Kidney glomerular epithelial cell (primary cell): ENCODE data around the gene UNC79.
A peak's percentile ranks its signal among the peaks of the same experiment; 100 is the strongest.

ENCODE experiments used
- DNase-seq: peaks from one replicate; lab custom pipeline; 2025; lab: John Stamatoyannopoulos, UW

Gene UNC79

DNA sequence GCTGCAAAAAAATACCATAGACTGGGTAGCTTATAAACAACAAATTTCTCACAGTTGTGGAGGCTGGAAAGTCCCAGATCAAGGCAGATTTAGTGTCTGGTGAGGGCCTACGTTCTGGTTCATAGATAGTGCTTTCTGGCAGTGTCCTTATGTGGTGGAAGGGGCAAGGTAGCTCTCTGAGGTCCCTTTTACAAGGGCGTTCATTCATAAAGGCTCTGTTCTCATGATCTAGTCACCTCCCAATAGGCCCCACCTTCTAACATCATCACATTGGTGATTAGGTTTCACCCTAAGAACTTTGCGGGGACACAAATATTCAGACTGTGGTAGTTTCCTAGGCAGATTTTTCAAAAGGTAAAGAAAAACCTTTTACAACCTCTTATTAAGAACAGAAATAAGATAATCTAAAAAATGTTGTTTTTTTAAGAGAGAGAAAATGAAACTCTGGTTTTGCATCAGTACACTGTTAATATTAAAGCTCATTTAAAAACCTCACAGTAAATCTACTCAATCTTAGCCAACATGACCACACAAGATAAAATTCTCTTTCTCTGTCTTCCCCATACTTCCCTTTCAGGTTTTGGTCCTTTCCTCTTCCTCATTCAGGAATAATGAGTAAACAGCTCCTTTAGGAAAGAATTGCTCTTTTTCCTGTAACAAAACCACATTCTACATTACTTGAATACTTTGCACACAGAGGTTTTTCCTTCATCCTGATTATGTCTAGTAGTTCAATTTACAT lies 117.5 kb downstream of the UNC79 start:
- DNase-seq = peak; percentile 78

DNA sequence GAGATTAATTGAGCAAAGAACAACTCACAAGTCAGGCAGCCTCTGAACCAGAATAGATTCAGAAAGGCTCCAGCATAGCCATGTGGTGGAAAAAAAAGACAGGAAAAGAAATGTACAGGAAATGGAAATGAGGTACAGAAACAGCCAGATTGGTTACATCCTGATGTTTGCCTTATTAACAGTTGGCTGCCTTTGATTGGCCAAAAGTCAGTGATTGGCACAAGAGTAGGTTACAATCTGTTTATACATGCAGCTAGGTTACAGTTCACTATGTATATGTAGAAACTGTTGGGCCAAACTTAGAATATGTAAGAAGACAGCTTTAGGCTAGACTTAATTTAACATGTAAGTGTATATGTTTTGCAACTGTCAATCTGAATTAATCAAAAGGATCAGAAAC lies 118.9 kb downstream of the UNC79 start:
- no peak for DNase-seq

DNA sequence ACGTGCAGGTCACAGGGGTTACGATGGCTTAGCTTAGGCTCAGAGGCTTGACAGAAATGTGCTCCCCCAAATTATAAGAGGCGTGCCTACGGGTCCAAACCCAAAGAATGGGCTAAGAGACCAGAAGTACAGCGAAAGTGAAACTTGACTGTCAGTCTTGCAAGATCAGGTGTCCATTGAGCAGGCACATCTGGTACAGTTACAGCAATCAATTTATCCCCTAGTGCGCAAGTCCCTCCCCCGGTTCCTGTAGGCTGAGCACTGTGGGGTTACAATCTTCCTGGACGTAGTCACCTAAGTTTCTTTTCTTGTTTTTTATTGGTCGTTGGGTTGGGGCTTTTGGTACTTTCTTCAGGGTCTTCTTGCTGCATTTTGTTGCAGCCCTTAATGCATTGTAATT lies 134.2 kb downstream of the UNC79 start:
- no peak for DNase-seq

GRCh38 chr14:93566065-93566693 lies 135.4 kb downstream of the UNC79 start:
- no peak for DNase-seq

- no peak for DNase-seq
Observed at GRCh38 chr14:93571275-93571674, 140.5 kb downstream of the UNC79 start.

GRCh38 chr14:93579178-93579577 lies 148.4 kb downstream of the UNC79 start:
- DNase-seq = no peak

- no peak for DNase-seq
Observed at GRCh38 chr14:93582516-93582915, 151.8 kb downstream of the UNC79 start.

DNA sequence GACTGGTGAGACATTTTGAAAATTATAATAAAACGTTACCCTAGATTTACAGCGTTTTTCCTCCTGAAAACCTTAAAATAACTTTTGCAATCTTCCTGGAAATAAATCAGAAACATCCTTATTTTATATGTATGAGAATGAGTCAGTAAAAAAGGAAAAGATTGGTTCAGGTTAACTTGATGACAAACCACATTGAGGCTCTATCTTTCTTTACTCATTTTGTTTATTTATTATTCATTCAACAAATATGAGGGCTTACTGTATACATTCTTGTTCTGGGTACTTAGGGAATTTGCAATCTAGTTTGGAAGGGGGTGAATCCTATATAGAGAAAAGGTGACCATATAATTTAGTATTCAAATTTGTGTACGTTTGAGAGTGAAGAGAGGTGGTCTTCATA lies 156.6 kb downstream of the UNC79 start:
- DNase-seq = no peak

GRCh38 chr14:93591506-93591905 lies 160.8 kb downstream of the UNC79 start:
- no peak for DNase-seq

GRCh38 chr14:93592786-93593185 lies 162.0 kb downstream of the UNC79 start:
- DNase-seq = no peak

GRCh38 chr14:93606091-93606490 lies 175.4 kb downstream of the UNC79 start:
- DNase-seq = no peak

- DNase-seq = peak; percentile 40
Observed at GRCh38 chr14:93619176-93619793, 188.5 kb downstream of the UNC79 start.

DNA sequence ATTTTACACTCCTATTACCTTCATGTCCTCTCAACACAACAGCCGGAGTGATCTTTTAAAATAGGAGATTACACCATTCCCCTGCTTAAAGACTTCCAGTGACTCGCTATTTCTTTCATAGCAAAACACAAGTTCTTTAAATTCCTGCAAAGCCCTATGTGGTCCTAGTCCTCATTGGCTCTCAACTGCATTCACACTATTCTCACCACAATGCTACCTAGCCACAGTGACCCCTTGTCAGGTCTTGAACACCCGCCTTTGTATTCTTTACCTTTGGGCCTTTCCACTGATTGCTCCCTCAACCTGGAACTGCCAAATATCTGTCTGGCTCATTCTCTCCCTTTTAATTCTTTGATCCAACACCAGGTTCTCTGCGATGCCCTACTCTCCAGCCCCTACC lies 197.3 kb downstream of the UNC79 start:
- no peak for DNase-seq

GRCh38 chr14:93629643-93630042 lies 198.9 kb downstream of the UNC79 start:
- no peak for DNase-seq

DNA sequence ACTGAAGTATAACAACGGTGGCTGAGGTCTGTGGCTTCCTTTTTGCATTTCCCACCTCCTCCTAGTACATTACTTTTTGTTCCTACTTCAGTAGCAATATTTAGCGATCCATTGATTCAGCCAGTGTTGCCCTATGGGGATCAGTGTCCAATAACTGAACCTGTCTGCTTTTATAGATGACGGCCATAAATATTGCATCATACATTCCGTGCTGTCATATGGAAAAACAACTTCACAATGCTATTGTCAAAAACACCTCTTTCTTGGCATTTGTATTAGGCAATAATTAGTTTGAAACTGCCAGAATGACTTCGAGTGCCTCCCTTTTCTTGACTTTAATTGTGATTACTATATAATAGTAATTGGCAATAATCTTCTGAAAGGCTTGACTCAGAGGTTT lies 208.1 kb downstream of the UNC79 start:
- no peak for DNase-seq

- DNase-seq = no peak
Observed at GRCh38 chr14:93643127-93643526, 212.4 kb downstream of the UNC79 start.

DNA sequence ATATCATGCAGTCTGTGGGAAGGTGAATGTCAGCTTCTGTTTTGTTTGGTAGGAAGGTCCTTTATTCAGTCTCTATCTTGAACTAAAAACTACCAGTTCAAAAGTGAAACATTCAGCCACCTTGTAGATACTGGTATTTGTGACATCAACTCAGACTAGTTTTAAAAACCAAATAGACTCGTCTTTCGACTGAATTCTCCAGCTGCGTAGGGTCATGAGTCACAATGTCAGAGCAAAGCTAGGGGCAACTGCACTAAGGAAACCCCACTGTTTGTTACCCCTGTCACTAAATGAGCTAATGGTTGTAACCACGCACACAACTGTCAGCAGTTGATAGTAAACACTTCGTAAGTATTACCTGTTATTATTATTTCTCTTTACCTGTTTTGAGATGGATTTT lies 212.9 kb downstream of the UNC79 start:
- DNase-seq = no peak

GRCh38 chr14:93645200-93645599 lies 214.5 kb downstream of the UNC79 start:
- no peak for DNase-seq

- DNase-seq = peak; percentile 5
Observed at GRCh38 chr14:93648440-93649168, 217.9 kb downstream of the UNC79 start.

- DNase-seq = no peak
Observed at GRCh38 chr14:93654599-93654998, 223.9 kb downstream of the UNC79 start.

GRCh38 chr14:93655078-93655750 lies 224.5 kb downstream of the UNC79 start:
- DNase-seq = peak; percentile 19

- no peak for DNase-seq
Observed at GRCh38 chr14:93657875-93658274, 227.1 kb downstream of the UNC79 start.
